HuH-7.5 (cell line): ENCODE results near the gene MPIG6B.

Experiments
- DNase-seq: peaks from one replicate; pipeline ENCODE4 v3.0.0; 2011; ENCODE audit warnings: low spot score

MPIG6B gene

GRCh38 chr6:31723245-31723979, at the start of gene MPIG6B:
Gene MPIG6B, plus strand, starts transcription at chr6:31723373. Its CDS starts 11 bp downstream, at chr6:31723384.
- no peak for DNase-seq

GRCh38 chr6:31676322-31676903, 46.8 kb upstream of the MPIG6B start:
- no peak for DNase-seq

GRCh38 chr6:31676904-31677303, 46.3 kb upstream of the MPIG6B start:
- DNase-seq: no peak

GRCh38 chr6:31677955-31678354, 45.2 kb upstream of the MPIG6B start:
- no peak for DNase-seq

GRCh38 chr6:31680226-31681134, 42.7 kb upstream of the MPIG6B start, which contains the start of gene LY6G5C:
Gene LY6G5C, minus strand, starts transcription at chr6:31681067. Its CDS starts 694 bp downstream, at chr6:31680373.
- DNase-seq: peak; percentile 71

- DNase-seq: no peak
Observed at GRCh38 chr6:31681135-31681671, 42.0 kb upstream of the MPIG6B start.

GRCh38 chr6:31683591-31683990, 39.6 kb upstream of the MPIG6B start:
- DNase-seq: no peak

GRCh38 chr6:31686483-31686882, 36.7 kb upstream of the MPIG6B start:
- no peak for DNase-seq

- no peak for DNase-seq
Observed at GRCh38 chr6:31687321-31687720, 35.9 kb upstream of the MPIG6B start.

- DNase-seq: no peak
Observed at GRCh38 chr6:31687860-31688693, 35.1 kb upstream of the MPIG6B start.

- no peak for DNase-seq
Observed at GRCh38 chr6:31689249-31690110, 33.7 kb upstream of the MPIG6B start.

- peak; percentile 49 for DNase-seq
Observed at GRCh38 chr6:31690231-31691077, 32.7 kb upstream of the MPIG6B start.

GRCh38 chr6:31691078-31691463, 32.1 kb upstream of the MPIG6B start:
- DNase-seq: no peak

- DNase-seq: no peak
Observed at GRCh38 chr6:31691564-31692108, 31.5 kb upstream of the MPIG6B start.

- no peak for DNase-seq
Observed at GRCh38 chr6:31692353-31692752, 30.8 kb upstream of the MPIG6B start.

GRCh38 chr6:31692886-31693285, 30.3 kb upstream of the MPIG6B start:
- DNase-seq: no peak

- no peak for DNase-seq
Observed at GRCh38 chr6:31693535-31693934, 29.6 kb upstream of the MPIG6B start.

- DNase-seq: no peak
Observed at GRCh38 chr6:31697555-31697954, 25.6 kb upstream of the MPIG6B start.

- DNase-seq: no peak
Observed at GRCh38 chr6:31700740-31701401, 22.3 kb upstream of the MPIG6B start.
